Fibroblast of skin of left quadriceps (primary cell): ENCODE data around the gene HTR7.
A peak's percentile ranks its signal among the peaks of the same experiment; 100 is the strongest.
"Not testable (repeated sequence)": the region's sequence is repeated elsewhere in the genome, so short reads cannot be mapped to it uniquely, and the experiment has no call there.

Source experiments
- DNase-seq, 2 experiments: peaks; one replicate each; pipeline ENCODE4 v3.0.0-alpha.2; 2013; ENCODE audit warnings: low read depth in 2 of 2

Gene HTR7

DNA sequence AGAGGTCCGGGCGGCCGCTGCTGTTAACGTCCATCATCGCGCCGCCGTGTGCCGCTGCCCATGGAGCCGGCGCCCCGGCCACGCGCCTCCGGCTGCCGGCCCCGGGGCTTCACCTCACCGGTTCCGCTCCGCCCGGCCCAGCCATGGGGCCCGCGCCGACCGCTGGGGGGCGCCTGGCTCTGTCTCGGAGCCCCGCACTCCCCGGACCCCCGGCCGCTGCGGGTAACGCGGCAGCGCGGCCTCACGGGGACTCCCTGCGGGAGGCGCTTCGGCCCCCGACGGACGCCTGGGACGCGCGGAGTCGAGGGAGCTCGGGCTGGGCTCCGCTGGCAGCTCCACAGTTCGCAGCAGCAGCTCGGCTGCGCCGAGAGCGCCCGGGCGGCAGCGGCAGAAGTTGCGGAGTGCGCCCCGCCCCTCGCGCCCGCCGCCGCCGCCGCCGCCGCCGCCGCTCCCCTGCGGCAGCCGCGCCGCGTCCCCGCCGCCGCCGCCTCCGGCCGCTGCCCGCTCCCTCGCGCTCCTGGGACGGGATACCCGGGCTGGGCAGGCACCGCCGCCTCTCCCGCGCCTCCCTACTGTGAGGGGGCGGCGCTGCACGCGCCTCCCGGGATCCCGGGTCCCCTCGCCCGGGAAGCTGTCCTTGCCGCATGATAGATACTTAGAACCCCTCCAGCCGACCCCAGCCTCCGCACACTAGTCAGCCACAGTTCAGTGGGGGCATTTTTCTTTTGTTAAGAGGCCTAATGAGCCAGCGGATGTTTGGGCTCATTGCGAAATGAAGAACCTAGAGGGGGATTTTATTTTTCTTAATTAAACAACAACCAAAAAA lies at the start of gene HTR7:
TSS of gene HTR7 (minus strand) at position 405 of the 826 bp plus-strand sequence. CDS start at position 37, 368 bp downstream.
- DNase-seq: no peak

DNA sequence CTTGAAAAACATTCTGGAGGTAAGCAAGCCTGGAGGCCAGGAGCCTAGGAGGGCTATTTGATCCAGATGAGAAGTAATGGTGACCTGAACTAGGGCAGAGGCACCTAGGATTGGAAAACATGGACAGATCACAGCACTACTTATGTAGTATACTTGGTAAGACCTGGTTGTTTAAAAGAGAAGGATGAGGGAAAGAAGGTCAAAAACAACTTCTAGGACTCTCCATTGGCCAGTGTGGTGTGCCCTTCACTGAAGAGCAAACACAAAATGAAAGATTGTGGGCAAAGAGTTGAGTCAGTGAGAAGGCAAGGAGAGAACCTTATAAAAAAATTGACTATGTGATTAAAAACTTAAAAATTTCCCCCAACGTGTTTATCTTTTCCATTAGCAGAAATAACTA lies 48.8 kb upstream of the HTR7 start:
- no peak for DNase-seq

DNA sequence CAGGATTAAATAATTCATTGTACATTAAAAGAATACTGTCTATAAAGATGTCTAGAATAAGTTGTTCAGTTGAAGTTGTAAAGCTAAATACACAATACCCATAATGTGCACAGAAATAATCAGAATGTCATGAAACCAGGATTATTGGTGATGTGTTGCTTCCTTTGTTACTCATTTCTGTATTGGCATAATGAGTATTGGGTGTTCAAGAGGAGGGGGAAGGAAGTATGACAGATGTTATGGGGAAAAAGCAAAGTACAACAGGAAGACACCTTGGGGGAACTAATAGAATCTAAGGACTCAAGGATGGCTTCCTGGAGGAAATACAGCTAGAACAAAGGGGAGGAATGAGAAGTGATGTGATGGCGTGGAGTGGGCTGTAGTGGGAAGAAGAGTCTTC lies 48.1 kb upstream of the HTR7 start:
- no peak for DNase-seq

DNA sequence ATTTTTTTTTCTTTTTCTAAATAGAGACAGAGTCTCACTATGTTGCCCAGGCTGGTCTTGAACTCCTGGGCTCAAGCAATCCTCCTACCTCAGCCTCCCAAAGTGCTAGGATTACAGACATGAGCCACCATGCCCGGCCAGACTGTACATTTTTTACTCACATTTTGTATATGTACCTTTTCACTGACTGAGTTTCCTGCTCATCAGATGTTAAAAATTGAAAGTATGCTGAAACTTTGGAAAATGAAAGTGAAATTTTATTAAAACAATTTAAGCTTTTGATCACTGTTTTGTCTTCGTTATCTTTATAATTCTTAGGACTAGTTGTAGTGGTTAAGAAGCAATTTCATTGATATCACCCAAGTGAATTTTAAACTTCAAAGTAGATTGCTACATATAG lies 39.1 kb upstream of the HTR7 start:
- DNase-seq: not testable (repeated sequence)

DNA sequence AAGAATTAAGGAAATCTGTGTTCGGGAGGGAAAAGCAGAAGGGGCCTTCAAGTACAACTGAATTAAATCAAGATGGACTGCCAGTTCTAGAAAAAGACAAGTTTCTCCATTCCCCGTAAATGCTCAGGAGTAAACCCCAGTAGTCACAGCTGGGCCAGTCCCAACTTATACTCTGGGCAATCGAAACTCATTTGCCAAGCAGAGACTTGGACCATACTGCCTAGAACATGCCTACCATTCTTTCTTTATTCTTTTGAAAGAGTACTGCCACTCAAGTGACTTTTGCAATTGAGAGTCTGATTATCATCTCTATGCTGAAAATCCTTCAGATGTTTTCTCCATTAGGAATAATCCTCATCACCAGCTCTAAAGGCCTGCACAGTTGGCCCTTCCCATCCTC lies 35.4 kb upstream of the HTR7 start:
- no peak for DNase-seq

DNA sequence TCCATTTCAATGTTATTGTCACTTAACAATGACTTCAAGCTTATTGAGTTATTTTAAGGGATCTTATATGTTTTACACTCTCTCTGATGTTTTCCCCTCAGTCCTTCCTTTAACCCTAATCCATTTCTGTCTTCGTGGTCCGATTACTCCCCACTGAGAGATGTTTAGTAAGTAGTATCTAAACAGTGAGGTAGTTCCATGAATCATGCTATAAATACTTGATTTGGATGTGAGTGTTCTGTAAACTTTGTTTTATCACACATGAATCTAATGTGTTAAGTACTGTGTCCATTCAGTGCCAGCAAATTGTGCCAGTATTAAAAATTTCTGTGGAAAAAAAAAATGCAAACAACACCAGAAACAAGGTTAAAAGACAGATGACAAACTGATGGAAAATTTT lies 32.5 kb upstream of the HTR7 start:
- DNase-seq: no peak

DNA sequence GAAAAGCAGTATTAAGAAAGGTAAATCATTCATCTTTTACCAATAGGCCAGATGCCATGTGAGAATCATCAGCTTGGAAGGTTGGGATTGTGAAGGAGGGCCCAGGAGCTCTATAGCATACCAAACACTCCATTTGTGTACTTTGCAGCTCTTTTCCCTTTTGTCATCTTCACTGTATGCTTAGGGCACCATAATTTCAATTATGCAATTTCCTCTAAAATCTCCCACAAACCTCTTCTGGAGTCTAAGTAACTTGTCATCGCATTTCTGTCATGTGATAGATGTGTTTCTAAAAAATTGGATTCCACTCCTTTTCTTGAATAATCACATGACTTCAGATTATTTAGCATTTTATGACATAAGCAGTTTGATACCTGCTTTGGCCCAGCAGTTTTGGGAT lies 31.8 kb upstream of the HTR7 start:
- peak in 1 of 2 experiments; percentile 21 for DNase-seq

DNA sequence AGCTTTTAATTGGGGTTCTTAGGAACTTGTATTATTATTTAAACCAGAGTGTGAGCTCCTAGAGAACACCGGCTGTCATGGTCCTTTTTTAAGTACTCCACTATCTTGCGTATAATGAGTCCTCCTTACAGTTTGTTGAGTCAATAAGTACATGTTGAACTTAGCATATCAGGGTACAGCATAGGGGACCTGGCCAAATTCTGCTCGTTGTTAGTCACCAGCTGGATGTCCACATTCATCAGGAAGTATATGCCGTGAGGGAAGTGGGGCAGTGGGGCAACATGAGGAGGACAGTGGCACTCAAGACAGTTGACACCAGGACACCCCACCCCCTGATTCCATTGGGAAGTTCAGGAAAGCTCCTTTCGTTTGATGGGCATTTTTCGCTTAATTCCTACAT lies 30.5 kb upstream of the HTR7 start:
- DNase-seq: no peak

DNA sequence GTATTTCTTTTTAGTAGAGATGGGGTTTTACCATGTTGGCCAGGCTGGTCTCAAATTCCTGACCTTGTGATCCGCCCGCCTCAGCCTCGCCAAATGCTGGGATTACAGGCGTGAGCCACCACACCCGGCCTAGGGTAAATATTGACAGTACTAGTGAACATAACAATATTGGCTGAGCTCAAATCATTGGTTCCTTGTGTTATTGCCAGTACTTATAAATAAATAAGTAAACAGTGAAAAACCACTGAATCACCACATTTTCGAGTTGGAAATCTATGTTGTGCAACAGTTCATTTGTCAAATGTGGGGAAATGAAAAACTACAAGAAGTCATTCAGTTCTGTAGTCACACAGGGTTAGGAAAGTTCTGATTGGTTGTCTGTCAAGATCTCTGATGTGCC lies 29.7 kb upstream of the HTR7 start:
- no peak for DNase-seq

DNA sequence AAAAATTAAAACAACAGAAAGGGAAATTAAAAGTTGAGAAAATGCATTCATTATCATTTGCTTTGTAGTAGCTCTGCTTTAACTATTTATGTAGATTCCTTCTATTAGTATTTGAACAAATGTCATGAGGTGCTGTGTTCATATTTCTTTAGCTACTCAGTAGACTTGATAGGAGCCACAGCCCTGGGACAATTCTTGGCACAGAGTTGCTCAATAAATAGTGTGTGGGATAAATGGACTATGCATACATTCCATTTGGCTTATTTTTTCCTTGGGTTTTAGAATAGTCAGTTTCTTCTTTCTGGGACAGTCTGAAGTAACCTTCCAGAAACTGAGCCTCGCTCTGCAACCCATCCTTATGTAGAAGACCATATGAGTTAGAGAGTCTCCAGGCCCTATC lies 27.3 kb upstream of the HTR7 start:
- DNase-seq: no peak

DNA sequence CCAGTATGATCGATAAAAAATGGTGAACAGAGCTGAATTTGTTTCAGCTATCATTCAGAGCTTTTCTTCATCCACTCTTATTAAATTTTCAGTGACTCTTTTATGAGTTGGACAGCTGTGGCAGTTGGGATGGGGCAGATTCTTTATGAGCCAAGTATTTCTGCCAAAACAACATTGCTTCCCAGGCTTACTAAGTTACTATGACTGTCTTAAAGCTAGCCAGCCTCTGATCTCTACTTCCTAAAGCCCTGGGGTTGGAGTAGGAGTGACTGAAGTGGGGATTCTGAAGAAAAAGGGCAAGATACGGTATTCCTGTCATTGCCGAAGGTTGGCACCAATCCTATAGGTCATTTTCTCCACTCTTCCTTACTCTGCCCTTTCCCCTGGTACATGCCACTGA lies 26.6 kb upstream of the HTR7 start:
- DNase-seq: no peak

DNA sequence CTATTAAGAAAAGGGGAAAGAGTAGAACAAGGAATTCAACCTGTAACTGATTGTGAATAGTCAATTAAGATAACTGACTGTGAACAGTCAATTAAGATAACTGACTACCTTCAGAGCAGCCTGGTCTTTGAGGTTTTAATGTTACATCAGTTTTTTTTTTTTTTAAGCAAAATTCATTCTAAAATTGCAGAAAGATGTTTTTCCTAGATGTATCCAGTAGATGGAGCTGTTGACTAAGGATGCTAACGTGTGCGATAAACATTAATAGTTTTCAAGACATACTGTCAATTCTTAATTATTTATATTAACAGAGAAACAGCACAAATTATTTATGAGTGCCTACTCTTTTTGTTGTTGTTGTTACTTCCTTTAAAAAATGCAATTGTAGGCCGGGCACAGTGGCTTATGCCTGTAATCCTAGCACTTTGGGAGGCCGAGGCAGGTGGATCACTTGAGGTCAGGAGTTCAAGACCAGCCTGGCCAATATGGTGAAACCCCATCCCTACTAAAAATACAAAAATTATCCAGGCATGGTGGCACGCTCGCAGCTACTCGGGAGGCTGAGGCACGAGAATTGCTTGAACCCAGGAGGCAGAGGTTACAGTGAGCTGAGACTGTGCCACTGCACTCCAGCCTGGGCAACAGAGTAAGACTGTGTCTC lies 22.4 kb upstream of the HTR7 start:
- not testable (repeated sequence) for DNase-seq

DNA sequence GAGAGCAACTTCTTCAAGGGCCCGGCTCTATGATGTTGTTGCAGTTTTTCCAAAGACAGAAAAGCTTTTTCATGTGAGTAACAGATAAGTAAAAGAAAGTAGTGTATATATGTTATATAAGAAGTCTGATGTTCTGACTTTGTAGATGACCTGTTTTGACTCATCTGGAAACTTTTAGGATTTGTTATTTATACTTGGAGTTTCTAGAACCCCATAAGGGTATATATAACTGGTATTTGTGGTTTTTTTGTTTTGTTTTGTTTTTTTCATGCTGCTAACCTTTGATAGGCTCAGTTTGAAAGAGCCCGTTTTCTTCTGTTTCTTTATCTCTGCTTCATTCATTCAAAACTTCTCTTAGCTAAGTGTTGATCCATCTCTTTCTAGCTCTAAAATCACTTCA lies 21.2 kb upstream of the HTR7 start:
- no peak for DNase-seq

DNA sequence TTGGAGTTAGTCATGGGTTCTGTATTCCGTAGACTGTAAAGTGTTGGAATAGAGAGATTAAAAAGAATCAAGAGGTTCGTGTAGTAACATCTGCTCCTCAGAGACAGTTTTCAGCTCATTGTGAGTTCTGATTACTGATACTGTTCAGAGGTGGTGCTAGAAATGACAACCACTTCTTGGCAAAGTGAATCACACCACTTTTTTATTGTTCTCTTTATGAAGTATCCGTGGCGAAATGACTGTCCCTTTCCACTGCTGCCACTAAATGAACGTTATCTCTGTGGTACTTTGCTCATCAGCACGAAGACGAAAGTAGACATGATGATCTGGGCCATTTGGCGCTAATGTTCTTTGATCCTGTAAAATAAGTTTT lies 14.8 kb upstream of the HTR7 start:
- no peak for DNase-seq

DNA sequence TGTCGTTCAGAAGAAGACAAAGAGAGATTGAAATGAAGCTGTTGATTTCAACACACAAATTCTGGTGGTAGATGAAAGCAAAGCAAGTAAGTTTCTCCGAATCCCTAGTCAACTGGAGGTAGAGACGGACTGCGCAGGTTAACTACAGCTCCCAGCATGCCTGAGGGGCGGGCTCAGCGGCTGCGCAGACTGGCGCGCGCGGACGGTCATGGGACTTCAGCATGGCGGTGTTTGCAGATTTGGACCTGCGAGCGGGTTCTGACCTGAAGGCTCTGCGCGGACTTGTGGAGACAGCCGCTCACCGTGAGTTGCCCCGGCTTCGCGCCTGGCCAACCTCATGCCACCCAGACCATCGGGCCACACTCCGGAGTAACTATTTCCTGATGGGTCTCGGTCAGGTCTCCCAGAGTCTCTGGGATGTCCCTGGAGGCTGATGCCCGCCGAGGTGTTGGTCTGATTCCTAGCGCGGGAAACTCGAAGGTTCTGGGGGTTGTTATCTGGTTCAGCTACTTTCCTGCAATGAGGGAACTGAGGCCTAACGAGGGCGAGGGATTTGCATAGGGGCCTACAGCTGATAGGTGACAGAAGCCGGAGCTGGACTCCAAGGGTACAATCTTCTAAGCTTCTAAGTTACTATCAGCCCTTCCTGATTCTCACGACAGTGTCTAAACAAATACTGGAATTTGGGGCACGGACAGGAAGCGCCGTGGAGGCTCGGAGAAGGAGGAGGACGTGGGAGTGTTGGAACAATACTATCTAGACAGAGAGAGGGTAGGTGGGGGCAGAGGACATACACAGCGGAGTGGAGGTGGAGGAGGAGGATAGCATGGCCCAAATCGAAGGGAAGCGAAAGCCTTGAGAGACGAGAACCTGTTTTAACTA lies 14.2 kb upstream of the HTR7 start, which contains the start of gene RPP30:
TSS of gene RPP30 (plus strand) at position 209 of the 882 bp plus-strand sequence. CDS start at position 222, 13 bp downstream.
- no peak for DNase-seq

DNA sequence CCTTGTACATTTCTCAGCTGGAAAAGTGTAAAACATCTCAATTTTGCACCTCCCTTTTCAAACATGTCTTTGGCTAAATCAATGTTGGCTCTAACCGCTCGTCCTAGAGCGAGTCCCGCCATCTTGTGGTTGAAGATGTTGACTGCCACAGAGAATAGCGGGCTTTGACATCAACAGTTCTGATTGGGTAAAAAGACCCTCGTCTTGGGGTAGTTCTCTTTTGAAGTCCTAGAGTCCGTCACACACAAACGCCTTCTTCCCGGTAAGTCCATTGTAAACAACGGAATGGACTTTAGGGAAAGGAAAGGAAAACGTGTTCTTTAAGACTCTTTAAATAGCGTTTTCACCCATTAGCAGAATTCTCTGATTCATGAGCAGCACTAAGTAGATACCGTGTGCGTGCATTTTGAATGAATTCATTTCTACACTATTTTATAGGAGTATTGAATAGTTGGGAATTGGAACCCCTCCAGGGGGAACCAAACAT lies 13.5 kb upstream of the HTR7 start:
- DNase-seq: peak; percentile 59 to 65

DNA sequence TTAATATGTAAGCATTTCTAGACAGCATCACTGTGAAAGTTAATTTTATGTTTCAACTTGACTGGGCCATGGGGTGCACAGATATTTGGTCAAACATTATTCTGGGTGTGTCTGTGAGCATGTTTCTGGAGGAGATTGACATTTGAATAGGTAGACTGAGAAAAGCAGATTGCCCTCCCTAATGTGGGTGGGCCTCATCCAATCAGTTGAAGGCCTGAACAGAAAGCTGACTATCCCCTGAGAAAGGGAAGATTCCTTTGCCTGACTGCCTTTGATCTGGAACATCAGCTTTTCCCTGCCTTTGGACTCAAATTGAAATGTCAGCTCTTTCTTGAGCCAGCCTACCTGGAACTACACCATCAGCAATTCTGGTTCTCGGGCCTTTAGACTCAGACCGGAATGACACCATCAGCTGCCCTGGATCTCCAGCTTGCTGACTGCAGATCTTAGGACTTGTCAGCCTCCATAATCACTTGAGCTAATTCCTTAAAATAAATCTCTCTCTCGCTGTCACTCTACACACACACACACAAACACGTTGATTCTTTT lies 8.3 kb upstream of the HTR7 start:
- DNase-seq: no peak

DNA sequence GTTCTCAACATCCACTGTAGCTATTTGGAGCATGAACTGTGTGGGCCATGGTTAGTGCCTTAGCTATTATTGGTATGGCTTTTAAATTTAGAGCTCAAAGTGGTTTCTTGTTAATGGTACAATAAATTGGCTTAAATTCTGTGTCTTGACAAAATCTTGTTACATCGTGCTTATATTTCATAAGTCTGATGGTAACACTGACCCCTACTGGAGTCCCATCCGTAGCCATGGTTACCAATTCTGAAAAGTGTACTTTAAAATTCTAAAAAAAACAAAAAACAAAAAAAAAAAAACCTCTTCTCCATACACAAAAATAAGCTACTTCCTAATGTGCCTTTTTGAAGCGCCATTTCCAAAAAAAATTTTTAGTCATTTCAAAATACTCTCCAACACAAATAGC lies 7.6 kb upstream of the HTR7 start:
- no peak for DNase-seq

DNA sequence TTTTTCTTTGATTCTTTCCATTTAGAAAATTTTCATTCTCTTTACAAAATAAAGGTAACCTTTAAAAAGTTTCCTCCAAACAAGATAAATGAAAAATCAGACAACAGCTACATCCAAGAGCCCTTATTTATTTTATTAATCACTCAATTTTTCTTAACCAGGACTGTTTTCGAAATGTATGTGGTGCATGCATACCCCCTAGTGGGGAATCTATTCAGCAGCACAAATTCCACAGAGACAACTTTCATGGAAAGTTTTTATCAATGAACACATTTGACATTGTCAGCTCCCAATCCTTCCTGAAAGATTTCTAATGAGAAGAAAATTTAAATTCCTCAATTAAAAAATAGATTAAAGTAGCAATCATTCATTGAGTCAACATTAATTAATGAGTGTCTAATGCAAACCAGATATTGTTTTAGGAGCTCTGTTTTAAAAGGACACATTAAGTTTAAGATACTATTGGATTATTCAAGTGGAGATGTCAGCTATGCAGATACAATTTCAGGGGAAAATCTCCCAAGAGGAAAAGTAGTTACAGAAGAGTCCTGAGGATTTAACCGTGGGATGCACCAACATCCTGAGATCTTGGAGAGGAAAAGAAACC lies 5.2 kb upstream of the HTR7 start:
- DNase-seq: no peak

DNA sequence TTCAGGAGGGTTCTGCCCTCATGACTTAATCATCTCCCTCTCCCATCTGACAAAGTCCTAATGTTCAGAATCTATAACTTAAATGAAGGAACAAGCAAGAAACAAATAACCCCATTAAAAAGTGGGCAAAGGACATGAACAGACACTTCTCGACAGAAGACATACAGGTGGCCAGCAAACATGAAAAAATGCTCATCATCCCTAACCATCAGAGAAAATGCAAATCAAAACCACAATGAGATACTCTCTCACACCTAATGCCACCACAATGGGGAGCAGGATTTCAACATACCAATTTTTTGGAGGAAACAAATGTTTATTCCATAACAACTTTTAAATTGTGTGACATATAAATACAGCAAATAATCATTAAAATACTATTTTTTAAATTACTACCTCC lies 3.0 kb upstream of the HTR7 start:
- DNase-seq: no peak

DNA sequence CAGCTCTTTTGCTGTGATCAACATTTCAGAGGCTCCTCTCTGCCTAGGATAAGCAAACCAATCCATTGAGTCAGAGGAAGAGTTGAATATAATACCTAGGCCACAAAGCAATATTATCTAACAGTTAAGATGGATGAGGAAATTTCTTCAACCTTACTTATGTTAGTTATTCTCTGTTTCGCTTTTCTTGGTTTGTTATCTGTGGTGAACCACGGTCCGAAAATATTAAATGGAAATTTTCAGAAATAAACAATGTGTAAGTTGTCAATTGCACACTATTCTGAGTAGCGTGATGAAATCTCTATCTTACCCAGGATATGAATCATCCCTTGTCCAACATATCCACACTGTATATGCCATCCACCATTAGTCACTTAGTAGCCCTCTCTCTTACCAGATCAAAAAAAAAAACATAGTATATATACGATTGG lies 1.5 kb upstream of the HTR7 start:
- peak in 1 of 2 experiments; percentile 32 for DNase-seq
